GM12878 (cell line): ENCODE data around the gene ACOT12. TPM values are rescaled to one million over a fixed set of nuclear protein-coding genes. Genes with fewer than 3 reads are reported as not detected.

Experiments
- ATAC-seq: fragments of 200-7000 bp; cut with Tn5 transposase; 3 replicates; pipeline ENCODE4 v1.9.1; 2020; ENCODE audit warnings: mild to moderate bottlenecking, moderate library complexity
- BruUV-seq: library from RNA; stranded (reverse); fragments of 400-500 nt; replicated peaks from 2 replicates; lab custom pipeline; 2021; lab: Mats Ljungman, UMichigan
- CTCF ChIA-PET: fragments of 300-600 bp; sonication (Branson Sonifier 250); formaldehyde crosslinking; extraction: SDS; loops from one replicate; lab custom pipeline; 2021; ENCODE audit warnings: inconsistent platforms; lab: Yijun Ruan, JAX
- POLR2A ChIA-PET: fragments of 350-600 bp; formaldehyde crosslinking; extraction: SDS; loops from one replicate; lab custom pipeline; 2021; ENCODE audit warnings: inconsistent platforms; lab: Charles Lee
- RAD21 ChIA-PET: fragments of 300-600 bp; sonication (Branson Sonifier 250); formaldehyde crosslinking; loops from one replicate; lab custom pipeline; 2023; ENCODE audit warnings: antibody characterized with exemption; ENCODE audit not compliant: unreplicated experiment; lab: Charles Lee
- SMC1A ChIA-PET: fragments of 300-600 bp; sonication (Branson Sonifier 250); formaldehyde crosslinking; loops from one replicate; lab custom pipeline; 2023; ENCODE audit not compliant: unreplicated experiment, uncharacterized antibody; lab: Charles Lee
- DNase-seq: peaks from one replicate; pipeline ENCODE4 v3.0.0-alpha.2; 2011; ENCODE audit warnings: low read depth, low spot score
- FAIRE-seq: peaks from 3 replicates; lab custom pipeline; 2011; peaks lifted over from hg19 to GRCh38; lab: Jason Lieb, UNC
- H2AFZ ChIP-seq: 2 replicates; pipeline ENCODE4 v1.6.0; 2011; ENCODE audit warnings: low read depth, low read length, control low read depth; ENCODE audit not compliant: control insufficient read depth
- H3K27ac ChIP-seq: 2 replicates; pipeline ENCODE4 v1.5.1; 2011; ENCODE audit warnings: control low read depth; ENCODE audit not compliant: control insufficient read depth, insufficient read depth
- H3K27me3 ChIP-seq, 2 experiments: replicated peaks in 1 of 2; 2 replicates each; pipeline versions ENCODE4 v1.6.0 to v1.6.1; 2011; ENCODE audit warnings: low read length in 1 of 2; ENCODE audit not compliant: control insufficient read depth in 2 of 2, insufficient read depth in 2 of 2
- H3K36me3 ChIP-seq, 2 experiments: 2 replicates each; pipeline ENCODE4 v1.5.1; 2011; ENCODE audit warnings: low read length in 1 of 2; ENCODE audit not compliant: control insufficient read depth in 2 of 2, insufficient read depth in 2 of 2
- H3K4me1 ChIP-seq: 2 replicates; pipeline ENCODE4 v1.6.1; 2011; ENCODE audit warnings: mild to moderate bottlenecking, low read length, moderate library complexity, mixed read lengths; ENCODE audit not compliant: control insufficient read depth, insufficient read depth
- H3K4me2 ChIP-seq: 2 replicates; pipeline ENCODE4 v1.6.0; 2011; ENCODE audit warnings: control low read depth; ENCODE audit not compliant: control insufficient read depth, insufficient read depth
- H3K4me3 ChIP-seq: fragments of 200-600 bp; sonication (generic); 2 replicates; pipeline ENCODE4 v1.5.1; 2016
- H3K79me2 ChIP-seq: 2 replicates; pipeline ENCODE4 v1.6.0; 2011; ENCODE audit warnings: low read length; ENCODE audit not compliant: control insufficient read depth, insufficient read depth
- H3K9ac ChIP-seq: 2 replicates; pipeline ENCODE4 v1.8.0; 2011; ENCODE audit warnings: low read length, control low read depth, mixed read lengths; ENCODE audit not compliant: control insufficient read depth, insufficient read depth
- H3K9me3 ChIP-seq: replicated peaks from 3 replicates; pipeline ENCODE4 v1.5.1; 2011; ENCODE audit warnings: mild to moderate bottlenecking, low read length; ENCODE audit not compliant: control insufficient read depth, insufficient read depth
- H4K20me1 ChIP-seq: 2 replicates; pipeline ENCODE4 v1.6.0; 2011; ENCODE audit not compliant: control insufficient read depth, insufficient read depth
- CREB1 ChIP-seq: IDR thresholded peaks from 2 replicates; pipeline ENCODE4 v1.6.1; 2012; ENCODE audit warnings: low read depth, mild to moderate bottlenecking, inconsistent platforms
- EED ChIP-seq: sonication (generic); IDR thresholded peaks from 2 replicates; pipeline ENCODE4 v1.6.1; 2016; ENCODE audit warnings: antibody characterized with exemption, low read depth
- EZH2 ChIP-seq: IDR thresholded peaks from 2 replicates; pipeline ENCODE4 v1.6.1; 2012; ENCODE audit warnings: low read depth, mild to moderate bottlenecking, control low read depth, inconsistent platforms, low read length, borderline replicate concordance; ENCODE audit not compliant: control insufficient read depth
- FOS ChIP-seq: IDR thresholded peaks from 3 replicates; pipeline ENCODE4 v1.6.1; 2011; ENCODE audit warnings: borderline replicate concordance; ENCODE audit not compliant: insufficient read length; ENCODE audit errors: extremely low read depth
- GATAD2B ChIP-seq: fragments of 450-650 bp; conservative IDR thresholded peaks from 2 replicates; pipeline ENCODE4 v1.6.1; 2017; ENCODE audit warnings: low read depth, mild to moderate bottlenecking, moderate library complexity
- HDAC6 ChIP-seq: fragments of 200-600 bp; sonication (generic); IDR thresholded peaks from one replicate; pipeline ENCODE4 v1.8.0; 2017; ENCODE audit warnings: antibody characterized with exemption; ENCODE audit not compliant: unreplicated experiment
- POU2F2 ChIP-seq: IDR thresholded peaks from 3 replicates; pipeline ENCODE4 v1.6.1; 2011; ENCODE audit warnings: low read depth, mild to moderate bottlenecking, low read length, borderline replicate concordance
- RAD21 ChIP-seq: IDR thresholded peaks from 2 replicates; pipeline ENCODE4 v1.6.1; 2011; ENCODE audit warnings: mild to moderate bottlenecking, low read depth, low read length, moderate library complexity; ENCODE audit not compliant: insufficient read depth
- RB1 ChIP-seq: fragments of 450-650 bp; formaldehyde crosslinking; IDR thresholded peaks from 2 replicates; pipeline ENCODE4 v1.6.1; 2017; ENCODE audit warnings: mild to moderate bottlenecking, borderline replicate concordance
- RUNX3 ChIP-seq: IDR thresholded peaks from 2 replicates; pipeline ENCODE4 v1.6.1; 2012; ENCODE audit warnings: low read length, inconsistent platforms
- SMC3 ChIP-seq: IDR thresholded peaks from 2 replicates; pipeline ENCODE4 v1.6.1; 2011; ENCODE audit warnings: low read length, improper control_type of control experiment, borderline replicate concordance
- STAT1 ChIP-seq: fragments of 450-650 bp; conservative IDR thresholded peaks from 2 replicates; pipeline ENCODE4 v1.6.1; 2014; ENCODE audit warnings: antibody characterized with exemption, mild to moderate bottlenecking
- YBX1 ChIP-seq: fragments of 450-650 bp; IDR thresholded peaks from 2 replicates; pipeline ENCODE4 v1.6.1; 2016; ENCODE audit warnings: antibody characterized with exemption
- ZZZ3 ChIP-seq: IDR thresholded peaks from 2 replicates; pipeline ENCODE4 v1.6.1; 2011; ENCODE audit warnings: low read depth; ENCODE audit not compliant: control insufficient read depth, insufficient read length
- WGBS: methylation state at CpG from one replicate; pipeline ENCODE4 v1.1.6; 2016; ENCODE audit warnings: low lambda C conversion rate; ENCODE audit not compliant: insufficient replicate concordance, insufficient coverage; ENCODE audit errors: missing lambda C conversion rate; 5-methylcytosine and 5-hydroxymethylcytosine counted together
- in situ Hi-C: fragments of 300-500 bp; cut with MboI; formaldehyde crosslinking; loops from 9 replicates; pipeline ENCODE4 v1.14.3; 2018; ENCODE audit warnings: mixed read lengths
- intact Hi-C: fragments of 100-400 bp; cut with micrococcal nuclease; formaldehyde crosslinking; loops from one replicate; pipeline ENCODE4 v1.14.2; 2022; ENCODE audit not compliant: unreplicated experiment
- polyA plus RNA-seq, 11 experiments: library from polyadenylated mRNA; depleted of rRNA in 4 of 11; unstranded in 6 of 11; stranded (reverse) in 5 of 11; fragments of >200 nt; fragmentation: Nextera tagmentation in 4 of 11; fragmentation: Illumina TruSeq in 1 of 11; extraction: Ambion mirVana in 4 of 11; extraction: Trizol in 1 of 11; gene quantifications; 1 replicate in 1 of 11; 2 replicates in 10 of 11; pipeline versions ENCODE4 v1.2.1 to v1.2.3, GENCODE V29; 2011 to 2016; ENCODE audit warnings: inconsistent platforms in 2 of 11, missing spikeins in 2 of 11, low read depth in 1 of 11
- total RNA-seq, 4 experiments: library from RNA; depleted of rRNA in 3 of 4; stranded (reverse); fragments of >200 nt in 3 of 4; fragmentation: Illumina TruSeq in 1 of 4; extraction: Trizol in 1 of 4; gene quantifications; 2 replicates each; pipeline versions ENCODE4 v1.2.1 to v1.2.3, GENCODE V29; 2013 to 2021
- TF ChIP-seq, protein P1 (sequence below): fragments of 450-650 bp; IDR thresholded peaks from 2 replicates; pipeline ENCODE4 v1.6.1; 2017; ENCODE audit warnings: borderline replicate concordance
- TF ChIP-seq, protein P2 (sequence below): IDR thresholded peaks from 2 replicates; pipeline ENCODE4 v1.6.1; 2012; ENCODE audit warnings: mild to moderate bottlenecking, low read depth, low read length

The ACOT12 gene
- total and polyA plus RNA-seq, 10 of the 15 experiments (the other 5 are each of a cell fraction or from before 2014, with no cell fraction given): 0.08 TPM; not detected in 9

- no peak for TF ChIP-seq HDAC6
- TF ChIP-seq ZZZ3: no peak
- TF ChIP-seq SMC3: no peak
- no peak for TF ChIP-seq EED
- TF ChIP-seq CREB1: no peak
- no peak for TF ChIP-seq YBX1
- TF ChIP-seq GATAD2B: no peak
- TF ChIP-seq RB1: no peak
- no peak for TF ChIP-seq STAT1
- no peak for TF ChIP-seq EZH2
- TF ChIP-seq POU2F2: no peak
Observed at GRCh38 chr5:81349161-81349560, 44.8 kb downstream of the ACOT12 start (continued).

DNA sequence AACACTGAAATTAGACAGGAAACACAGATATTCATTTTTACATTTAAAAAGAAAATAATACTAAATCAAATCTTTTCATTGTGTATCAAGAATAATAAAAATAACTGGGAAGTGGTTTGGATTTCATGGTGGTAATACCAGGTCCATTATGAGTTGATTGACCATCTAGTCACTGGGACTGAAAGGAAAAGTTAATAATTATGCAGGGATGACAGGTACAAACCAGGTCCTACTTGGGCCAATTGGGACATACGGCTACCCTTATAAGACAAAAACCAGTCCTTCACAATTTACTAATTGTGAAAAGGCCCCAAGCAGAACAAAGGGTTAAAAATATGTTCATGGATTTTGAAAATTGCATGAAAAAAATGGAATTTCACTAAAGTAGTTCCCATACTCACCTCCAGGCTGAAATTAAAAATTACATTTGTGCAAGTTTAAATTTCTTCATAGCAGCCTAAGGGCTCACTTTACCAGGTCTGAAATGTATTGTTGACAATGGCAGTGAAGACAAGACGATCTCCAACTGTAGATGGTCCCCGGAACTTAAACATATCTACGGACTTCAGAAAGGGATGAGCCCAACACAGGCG, 48.4 kb downstream of the ACOT12 start:
- Histone ChIP-seq H3K36me3 (no peaks in the 10 kb centered on the region), H2AFZ (no peak overlapping the region), H3K4me3 (no peak overlapping the region), H3K4me1 (no peaks in the 10 kb centered on the region), H3K27me3 (no peaks in the 10 kb centered on the region), H3K4me2 (no peak overlapping the region), H3K27ac (no peak overlapping the region), H3K9ac (no peak overlapping the region), H4K20me1 (no peaks in the 10 kb centered on the region), H3K79me2 (no peaks in the 10 kb centered on the region), H3K9me3 (no peaks in the 10 kb centered on the region)
- ATAC-seq (no peak), DNase-seq (no peak), FAIRE-seq (no peak)
- TF ChIP-seq RUNX3 (no peak), RAD21 (no peak), FOS (no peak)
- TF ChIP-seq, protein P1, sequence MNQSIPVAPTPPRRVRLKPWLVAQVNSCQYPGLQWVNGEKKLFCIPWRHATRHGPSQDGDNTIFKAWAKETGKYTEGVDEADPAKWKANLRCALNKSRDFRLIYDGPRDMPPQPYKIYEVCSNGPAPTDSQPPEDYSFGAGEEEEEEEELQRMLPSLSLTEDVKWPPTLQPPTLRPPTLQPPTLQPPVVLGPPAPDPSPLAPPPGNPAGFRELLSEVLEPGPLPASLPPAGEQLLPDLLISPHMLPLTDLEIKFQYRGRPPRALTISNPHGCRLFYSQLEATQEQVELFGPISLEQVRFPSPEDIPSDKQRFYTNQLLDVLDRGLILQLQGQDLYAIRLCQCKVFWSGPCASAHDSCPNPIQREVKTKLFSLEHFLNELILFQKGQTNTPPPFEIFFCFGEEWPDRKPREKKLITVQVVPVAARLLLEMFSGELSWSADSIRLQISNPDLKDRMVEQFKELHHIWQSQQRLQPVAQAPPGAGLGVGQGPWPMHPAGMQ: no peak
- TF ChIP-seq, protein P2, sequence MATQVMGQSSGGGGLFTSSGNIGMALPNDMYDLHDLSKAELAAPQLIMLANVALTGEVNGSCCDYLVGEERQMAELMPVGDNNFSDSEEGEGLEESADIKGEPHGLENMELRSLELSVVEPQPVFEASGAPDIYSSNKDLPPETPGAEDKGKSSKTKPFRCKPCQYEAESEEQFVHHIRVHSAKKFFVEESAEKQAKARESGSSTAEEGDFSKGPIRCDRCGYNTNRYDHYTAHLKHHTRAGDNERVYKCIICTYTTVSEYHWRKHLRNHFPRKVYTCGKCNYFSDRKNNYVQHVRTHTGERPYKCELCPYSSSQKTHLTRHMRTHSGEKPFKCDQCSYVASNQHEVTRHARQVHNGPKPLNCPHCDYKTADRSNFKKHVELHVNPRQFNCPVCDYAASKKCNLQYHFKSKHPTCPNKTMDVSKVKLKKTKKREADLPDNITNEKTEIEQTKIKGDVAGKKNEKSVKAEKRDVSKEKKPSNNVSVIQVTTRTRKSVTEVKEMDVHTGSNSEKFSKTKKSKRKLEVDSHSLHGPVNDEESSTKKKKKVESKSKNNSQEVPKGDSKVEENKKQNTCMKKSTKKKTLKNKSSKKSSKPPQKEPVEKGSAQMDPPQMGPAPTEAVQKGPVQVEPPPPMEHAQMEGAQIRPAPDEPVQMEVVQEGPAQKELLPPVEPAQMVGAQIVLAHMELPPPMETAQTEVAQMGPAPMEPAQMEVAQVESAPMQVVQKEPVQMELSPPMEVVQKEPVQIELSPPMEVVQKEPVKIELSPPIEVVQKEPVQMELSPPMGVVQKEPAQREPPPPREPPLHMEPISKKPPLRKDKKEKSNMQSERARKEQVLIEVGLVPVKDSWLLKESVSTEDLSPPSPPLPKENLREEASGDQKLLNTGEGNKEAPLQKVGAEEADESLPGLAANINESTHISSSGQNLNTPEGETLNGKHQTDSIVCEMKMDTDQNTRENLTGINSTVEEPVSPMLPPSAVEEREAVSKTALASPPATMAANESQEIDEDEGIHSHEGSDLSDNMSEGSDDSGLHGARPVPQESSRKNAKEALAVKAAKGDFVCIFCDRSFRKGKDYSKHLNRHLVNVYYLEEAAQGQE: no peak
- WGBS: 67% methylated on average over 5 of the region's 5 CpGs
- ChIA-PET CTCF (no interaction called here), POLR2A (no interaction called here), RAD21 (no interaction called here), SMC1A (no interaction called here)
- intact Hi-C loops: no loop called here
- no TSS peak for BruUV-seq
- in situ Hi-C loops: no loop called here
